GM19328 (cell line): ENCODE data around the gene BCL11A.

Experiments used
- ATAC-seq: cut with Tn5 transposase; IDR thresholded peaks from one replicate; pipeline ENCODE4 v1.9.1; 2021; ENCODE audit warnings: mild to moderate bottlenecking, moderate library complexity; ENCODE audit not compliant: unreplicated experiment

The BCL11A gene

GRCh38 chr2:60488291-60488690 is 65.2 kb downstream of the BCL11A start:
- ATAC-seq = no peak

GRCh38 chr2:60487174-60487573 is 66.3 kb downstream of the BCL11A start:
- ATAC-seq = no peak

- ATAC-seq = no peak
Measured at GRCh38 chr2:60486551-60486950, 66.9 kb downstream of the BCL11A start.

GRCh38 chr2:60486067-60486466 is 67.4 kb downstream of the BCL11A start:
- ATAC-seq = no peak

- ATAC-seq = no peak
Measured at GRCh38 chr2:60485550-60485949, 67.9 kb downstream of the BCL11A start.

- ATAC-seq = no peak
Measured at GRCh38 chr2:60485055-60485454, 68.4 kb downstream of the BCL11A start.

GRCh38 chr2:60484133-60484645 is 69.3 kb downstream of the BCL11A start:
- no peak for ATAC-seq

GRCh38 chr2:60483401-60483800 is 70.1 kb downstream of the BCL11A start:
- ATAC-seq = no peak

GRCh38 chr2:60482222-60482621 is 71.2 kb downstream of the BCL11A start:
- ATAC-seq = no peak

- no peak for ATAC-seq
Measured at GRCh38 chr2:60481257-60481656, 72.2 kb downstream of the BCL11A start.

GRCh38 chr2:60480089-60480773 is 73.2 kb downstream of the BCL11A start:
- ATAC-seq = no peak

GRCh38 chr2:60479226-60480088 is 74.0 kb downstream of the BCL11A start:
- no peak for ATAC-seq

- ATAC-seq = no peak
Measured at GRCh38 chr2:60478660-60479059, 74.8 kb downstream of the BCL11A start.

- no peak for ATAC-seq
Measured at GRCh38 chr2:60476206-60476954, 77.1 kb downstream of the BCL11A start.

- no peak for ATAC-seq
Measured at GRCh38 chr2:60475123-60475830, 78.2 kb downstream of the BCL11A start.

- ATAC-seq = no peak
Measured at GRCh38 chr2:60474301-60474700, 79.2 kb downstream of the BCL11A start.

- no peak for ATAC-seq
Measured at GRCh38 chr2:60473546-60473945, 79.9 kb downstream of the BCL11A start.

GRCh38 chr2:60472663-60473289 is 80.7 kb downstream of the BCL11A start:
- ATAC-seq = no peak

GRCh38 chr2:60472041-60472440 is 81.4 kb downstream of the BCL11A start:
- ATAC-seq = no peak

- ATAC-seq = no peak
Measured at GRCh38 chr2:60470340-60470739, 83.1 kb downstream of the BCL11A start.
